GM18520 (cell line): ENCODE measurements around the gene SLC39A11.
"Not testable (repeated sequence)": the region's sequence is repeated elsewhere in the genome, so short reads cannot be mapped to it uniquely, and the experiment has no call there.

ENCODE experiments used
- ATAC-seq: cut with Tn5 transposase; IDR thresholded peaks from one replicate; pipeline ENCODE4 v1.9.1; 2021; ENCODE audit not compliant: unreplicated experiment

The SLC39A11 gene

GRCh38 chr17:73092523-73093135 is at the start of gene SLC39A11:
Gene SLC39A11 (minus strand): TSS chr17:73092688. CDS start chr17:73088764, 3,924 bp downstream.
- ATAC-seq: peak; percentile 99

GRCh38 chr17:73141411-73141810 is 48.9 kb upstream of the SLC39A11 start:
- no peak for ATAC-seq

GRCh38 chr17:73140566-73140965 is 48.1 kb upstream of the SLC39A11 start:
- ATAC-seq: no peak

GRCh38 chr17:73139296-73139695 is 46.8 kb upstream of the SLC39A11 start:
- no peak for ATAC-seq

GRCh38 chr17:73138541-73139138 is 46.2 kb upstream of the SLC39A11 start:
- ATAC-seq: no peak

GRCh38 chr17:73137376-73137775 is 44.9 kb upstream of the SLC39A11 start:
- no peak for ATAC-seq

- no peak for ATAC-seq
Measured at GRCh38 chr17:73135766-73136165, 43.3 kb upstream of the SLC39A11 start.

GRCh38 chr17:73133911-73134649 is 41.6 kb upstream of the SLC39A11 start:
- no peak for ATAC-seq

GRCh38 chr17:73132085-73132492 is 39.6 kb upstream of the SLC39A11 start:
- ATAC-seq: no peak

- not testable (repeated sequence) for ATAC-seq
Measured at GRCh38 chr17:73131439-73131838, 39.0 kb upstream of the SLC39A11 start.

GRCh38 chr17:73130977-73131376 is 38.5 kb upstream of the SLC39A11 start:
- ATAC-seq: no peak

GRCh38 chr17:73128496-73128895 is 36.0 kb upstream of the SLC39A11 start:
- no peak for ATAC-seq

- no peak for ATAC-seq
Measured at GRCh38 chr17:73126716-73127473, 34.4 kb upstream of the SLC39A11 start.

GRCh38 chr17:73123606-73124320 is 31.3 kb upstream of the SLC39A11 start:
- ATAC-seq: no peak

- no peak for ATAC-seq
Measured at GRCh38 chr17:73122953-73123605, 30.6 kb upstream of the SLC39A11 start.

GRCh38 chr17:73121506-73121905 is 29.0 kb upstream of the SLC39A11 start:
- ATAC-seq: no peak

- ATAC-seq: no peak
Measured at GRCh38 chr17:73119631-73120030, 27.1 kb upstream of the SLC39A11 start.

- ATAC-seq: no peak
Measured at GRCh38 chr17:73118951-73119391, 26.5 kb upstream of the SLC39A11 start.

GRCh38 chr17:73118139-73118538 is 25.7 kb upstream of the SLC39A11 start:
- no peak for ATAC-seq

GRCh38 chr17:73112246-73112645 is 19.8 kb upstream of the SLC39A11 start:
- no peak for ATAC-seq
